GM12878 (cell line): ENCODE data around the gene GARIN5A. TPM values are rescaled to one million over a fixed set of nuclear protein-coding genes. Genes with fewer than 3 reads are reported as not detected.
A peak's percentile ranks its signal among the peaks of the same experiment; 100 is the strongest.

ENCODE experiments used
- ATAC-seq: fragments of 200-7000 bp; cut with Tn5 transposase; 3 replicates; pipeline ENCODE4 v1.9.1; 2020; ENCODE audit warnings: mild to moderate bottlenecking, moderate library complexity
- BruUV-seq: library from RNA; stranded (reverse); fragments of 400-500 nt; replicated peaks from 2 replicates; lab custom pipeline; 2021; lab: Mats Ljungman, UMichigan
- CTCF ChIA-PET: fragments of 300-600 bp; sonication (Branson Sonifier 250); formaldehyde crosslinking; extraction: SDS; loops from one replicate; lab custom pipeline; 2021; ENCODE audit warnings: inconsistent platforms; lab: Yijun Ruan, JAX
- POLR2A ChIA-PET: fragments of 350-600 bp; formaldehyde crosslinking; extraction: SDS; loops from one replicate; lab custom pipeline; 2021; ENCODE audit warnings: inconsistent platforms; lab: Charles Lee
- RAD21 ChIA-PET: fragments of 300-600 bp; sonication (Branson Sonifier 250); formaldehyde crosslinking; loops from one replicate; lab custom pipeline; 2023; ENCODE audit warnings: antibody characterized with exemption; ENCODE audit not compliant: unreplicated experiment; lab: Charles Lee
- SMC1A ChIA-PET: fragments of 300-600 bp; sonication (Branson Sonifier 250); formaldehyde crosslinking; loops from one replicate; lab custom pipeline; 2023; ENCODE audit not compliant: unreplicated experiment, uncharacterized antibody; lab: Charles Lee
- DNase-seq: peaks from one replicate; pipeline ENCODE4 v3.0.0-alpha.2; 2011; ENCODE audit warnings: low read depth, low spot score
- FAIRE-seq: peaks from 3 replicates; lab custom pipeline; 2011; peaks lifted over from hg19 to GRCh38; lab: Jason Lieb, UNC
- H2AFZ ChIP-seq: 2 replicates; pipeline ENCODE4 v1.6.0; 2011; ENCODE audit warnings: low read depth, low read length, control low read depth; ENCODE audit not compliant: control insufficient read depth
- H3K27ac ChIP-seq: 2 replicates; pipeline ENCODE4 v1.5.1; 2011; ENCODE audit warnings: control low read depth; ENCODE audit not compliant: control insufficient read depth, insufficient read depth
- H3K27me3 ChIP-seq, 2 experiments: replicated peaks in 1 of 2; 2 replicates each; pipeline versions ENCODE4 v1.6.0 to v1.6.1; 2011; ENCODE audit warnings: low read length in 1 of 2; ENCODE audit not compliant: control insufficient read depth in 2 of 2, insufficient read depth in 2 of 2
- H3K36me3 ChIP-seq, 2 experiments: 2 replicates each; pipeline ENCODE4 v1.5.1; 2011; ENCODE audit warnings: low read length in 1 of 2; ENCODE audit not compliant: control insufficient read depth in 2 of 2, insufficient read depth in 2 of 2
- H3K4me1 ChIP-seq: 2 replicates; pipeline ENCODE4 v1.6.1; 2011; ENCODE audit warnings: mild to moderate bottlenecking, low read length, moderate library complexity, mixed read lengths; ENCODE audit not compliant: control insufficient read depth, insufficient read depth
- H3K4me2 ChIP-seq: 2 replicates; pipeline ENCODE4 v1.6.0; 2011; ENCODE audit warnings: control low read depth; ENCODE audit not compliant: control insufficient read depth, insufficient read depth
- H3K4me3 ChIP-seq: fragments of 200-600 bp; sonication (generic); 2 replicates; pipeline ENCODE4 v1.5.1; 2016
- H3K79me2 ChIP-seq: 2 replicates; pipeline ENCODE4 v1.6.0; 2011; ENCODE audit warnings: low read length; ENCODE audit not compliant: control insufficient read depth, insufficient read depth
- H3K9ac ChIP-seq: 2 replicates; pipeline ENCODE4 v1.8.0; 2011; ENCODE audit warnings: low read length, control low read depth, mixed read lengths; ENCODE audit not compliant: control insufficient read depth, insufficient read depth
- H3K9me3 ChIP-seq: replicated peaks from 3 replicates; pipeline ENCODE4 v1.5.1; 2011; ENCODE audit warnings: mild to moderate bottlenecking, low read length; ENCODE audit not compliant: control insufficient read depth, insufficient read depth
- H4K20me1 ChIP-seq: 2 replicates; pipeline ENCODE4 v1.6.0; 2011; ENCODE audit not compliant: control insufficient read depth, insufficient read depth
- WGBS: methylation state at CpG from one replicate; pipeline ENCODE4 v1.1.6; 2016; ENCODE audit warnings: low lambda C conversion rate; ENCODE audit not compliant: insufficient replicate concordance, insufficient coverage; ENCODE audit errors: missing lambda C conversion rate; 5-methylcytosine and 5-hydroxymethylcytosine counted together
- in situ Hi-C: fragments of 300-500 bp; cut with MboI; formaldehyde crosslinking; loops from 9 replicates; pipeline ENCODE4 v1.14.3; 2018; ENCODE audit warnings: mixed read lengths
- intact Hi-C: fragments of 100-400 bp; cut with micrococcal nuclease; formaldehyde crosslinking; loops from one replicate; pipeline ENCODE4 v1.14.2; 2022; ENCODE audit not compliant: unreplicated experiment
- polyA plus RNA-seq, 11 experiments: library from polyadenylated mRNA; depleted of rRNA in 4 of 11; unstranded in 6 of 11; stranded (reverse) in 5 of 11; fragments of >200 nt; fragmentation: Nextera tagmentation in 4 of 11; fragmentation: Illumina TruSeq in 1 of 11; extraction: Ambion mirVana in 4 of 11; extraction: Trizol in 1 of 11; gene quantifications; 1 replicate in 1 of 11; 2 replicates in 10 of 11; pipeline versions ENCODE4 v1.2.1 to v1.2.3, GENCODE V29; 2011 to 2016; ENCODE audit warnings: inconsistent platforms in 2 of 11, missing spikeins in 2 of 11, low read depth in 1 of 11
- total RNA-seq, 4 experiments: library from RNA; depleted of rRNA in 3 of 4; stranded (reverse); fragments of >200 nt in 3 of 4; fragmentation: Illumina TruSeq in 1 of 4; extraction: Trizol in 1 of 4; gene quantifications; 2 replicates each; pipeline versions ENCODE4 v1.2.1 to v1.2.3, GENCODE V29; 2013 to 2021
- TF ChIP-seq, protein P1 (sequence below), 3 experiments: IDR thresholded peaks in 2 of 3; conservative IDR thresholded peaks in 1 of 3; 2 replicates each; pipeline ENCODE4 v1.5.1; 2011; ENCODE audit warnings: low read depth in 3 of 3, low read length in 3 of 3, mild to moderate bottlenecking in 3 of 3, control low read depth in 2 of 3, moderate library complexity in 2 of 3, inconsistent platforms in 1 of 3, mixed read lengths in 1 of 3; ENCODE audit not compliant: control insufficient read depth in 2 of 3, insufficient read depth in 1 of 3; ENCODE audit errors: extremely low read depth in 1 of 3

Gene GARIN5A
- total and polyA plus RNA-seq, 10 of the 15 experiments (the other 5 are each of a cell fraction or from before 2014, with no cell fraction given): 0.18 to 1.2 (median 0.24) TPM; not detected in 6

DNA sequence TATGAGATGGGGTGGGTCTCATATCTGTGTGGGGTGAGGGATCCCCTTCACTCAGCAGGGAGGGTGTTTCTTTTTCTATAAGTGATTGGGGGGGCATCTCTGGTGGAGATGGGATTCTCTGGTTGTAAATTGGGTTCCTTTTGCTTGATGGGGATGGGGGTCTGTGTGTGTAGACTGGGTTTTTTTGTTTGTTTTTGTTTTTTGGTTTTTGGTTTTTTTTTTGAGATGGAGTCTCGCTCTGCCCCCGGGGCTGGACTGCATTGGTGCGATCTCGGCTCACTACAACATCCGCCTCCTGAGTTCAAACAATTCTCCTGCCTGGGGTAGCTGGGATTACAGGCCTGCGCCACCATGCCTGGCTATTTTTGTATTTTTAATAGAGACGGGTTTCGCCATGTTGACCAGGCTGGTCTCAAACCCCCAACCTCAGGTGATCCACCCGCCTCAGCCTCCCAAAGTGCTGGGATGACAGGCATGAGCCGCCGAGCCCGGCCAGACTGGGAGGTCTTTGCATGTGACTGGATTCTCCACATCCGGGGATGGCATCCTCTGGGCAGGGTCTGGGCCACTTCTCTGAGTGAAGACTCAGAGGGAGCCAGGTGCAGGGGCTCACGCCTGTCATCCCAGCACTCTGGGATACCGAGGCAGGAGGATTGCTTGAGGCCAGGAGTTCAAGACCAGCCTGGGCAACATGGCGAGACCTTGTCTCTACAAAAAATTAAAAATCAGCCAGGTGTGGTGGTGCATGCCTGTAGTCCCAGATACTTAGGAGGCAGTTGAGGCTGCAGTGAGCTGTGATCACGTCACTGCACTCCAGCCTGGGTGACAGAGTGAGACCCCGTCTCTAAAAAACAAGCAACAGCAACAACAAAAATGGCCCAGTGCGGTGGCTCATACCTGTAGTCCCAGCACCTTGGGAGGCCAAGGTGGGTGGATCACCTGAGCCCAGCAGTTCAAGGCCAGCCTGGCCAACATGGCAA, 43.2 kb downstream of the GARIN5A start:
- ChIA-PET RAD21 (interaction anchor here (1.0 to 1.5 kb wide), 2 partner anchors 27 to 29 kb away, joined by 3 read pairs; no protein-coding TSS in a partner anchor), POLR2A (interaction anchor here (0.5 to 1.6 kb wide), 6 partner anchors 13 to 76 kb away, joined by 3 to 5 read pairs (median 3); no protein-coding TSS in a partner anchor), SMC1A (interaction anchor here (0.7 kb wide), 1 partner anchor 29 kb away, joined by 3 read pairs; no protein-coding TSS in a partner anchor)
- H2AFZ ChIP-seq: no peak overlapping the region
- peaks cover 45% of the 10 kb centered on the region for H3K4me1 ChIP-seq
- 0 out of 2 replicates have a peak overlapping the region, but pooled peaks have one; percentile 71 for H3K4me3 ChIP-seq
- no peak overlapping the region for H3K27ac ChIP-seq
- H3K4me2 ChIP-seq: peak overlapping the region; percentile 33; the same call in 1 of the 2 replicates
- ATAC-seq: no peak
- no peaks in the 10 kb centered on the region for H3K9me3 ChIP-seq
- peaks cover 0 to 4% of the 10 kb centered on the region in 2 experiments; a peak in 1 of 4 replicates for H3K27me3 ChIP-seq
- no peaks in the 10 kb centered on the region for H3K36me3 ChIP-seq
- in situ Hi-C loops: no loop called here
- no peak for DNase-seq
- FAIRE-seq: no peak
- 36% methylated on average over 19 of the region's 19 CpGs for WGBS
- intact Hi-C loops: loop anchor here (2.0 to 5.0 kb wide), 2 partner anchors 15 to 86 kb away; partner anchors contain the start of gene SPIB
- TF ChIP-seq, protein P1, sequence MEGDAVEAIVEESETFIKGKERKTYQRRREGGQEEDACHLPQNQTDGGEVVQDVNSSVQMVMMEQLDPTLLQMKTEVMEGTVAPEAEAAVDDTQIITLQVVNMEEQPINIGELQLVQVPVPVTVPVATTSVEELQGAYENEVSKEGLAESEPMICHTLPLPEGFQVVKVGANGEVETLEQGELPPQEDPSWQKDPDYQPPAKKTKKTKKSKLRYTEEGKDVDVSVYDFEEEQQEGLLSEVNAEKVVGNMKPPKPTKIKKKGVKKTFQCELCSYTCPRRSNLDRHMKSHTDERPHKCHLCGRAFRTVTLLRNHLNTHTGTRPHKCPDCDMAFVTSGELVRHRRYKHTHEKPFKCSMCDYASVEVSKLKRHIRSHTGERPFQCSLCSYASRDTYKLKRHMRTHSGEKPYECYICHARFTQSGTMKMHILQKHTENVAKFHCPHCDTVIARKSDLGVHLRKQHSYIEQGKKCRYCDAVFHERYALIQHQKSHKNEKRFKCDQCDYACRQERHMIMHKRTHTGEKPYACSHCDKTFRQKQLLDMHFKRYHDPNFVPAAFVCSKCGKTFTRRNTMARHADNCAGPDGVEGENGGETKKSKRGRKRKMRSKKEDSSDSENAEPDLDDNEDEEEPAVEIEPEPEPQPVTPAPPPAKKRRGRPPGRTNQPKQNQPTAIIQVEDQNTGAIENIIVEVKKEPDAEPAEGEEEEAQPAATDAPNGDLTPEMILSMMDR (IDR thresholded peaks at IDR 0.05 in 2 of 3, conservative IDR thresholded peaks at IDR 0.05 in 1 of 3; ENCODE audit: control insufficient read depth in 2 of 3, extremely low read depth in 1 of 3, insufficient read depth in 1 of 3, low read depth in 3 of 3, low read length in 3 of 3): no peak
- TF ChIP-seq, all 136 proteins: peak for 0
- no peaks in the 10 kb centered on the region for H4K20me1 ChIP-seq
- no peak overlapping the region for H3K9ac ChIP-seq
- CTCF ChIA-PET: interaction anchor here (1.5 kb wide), 1 partner anchor 68 kb away, joined by 5 read pairs; the partner anchor contains the start of gene NAPSA
- BruUV-seq: no TSS peak
- H3K79me2 ChIP-seq: no peaks in the 10 kb centered on the region
